Neural progenitor cell (in vitro differentiated cells): Measurements from ENCODE around the gene APOL3.

Experiments
- CTCF ChIP-seq: fragments of 200-600 bp; sonication (generic); IDR thresholded peaks from 2 replicates; pipeline ENCODE4 v1.5.1; 2017; ENCODE audit warnings: antibody characterized with exemption, mild to moderate bottlenecking
- EZH2 ChIP-seq: fragments of 200-600 bp; sonication (generic); IDR thresholded peaks from 2 replicates; pipeline ENCODE4 v1.6.1; 2017; ENCODE audit warnings: antibody characterized with exemption, mild to moderate bottlenecking, moderate library complexity
- EZH2phosphoT487 ChIP-seq: fragments of 200-600 bp; sonication (generic); IDR thresholded peaks from 2 replicates; pipeline ENCODE4 v1.6.1; 2017; ENCODE audit warnings: antibody characterized with exemption

- no peak for TF ChIP-seq CTCF
- TF ChIP-seq EZH2 = no peak
- TF ChIP-seq EZH2phosphoT487 = no peak
Observed at GRCh38 chr22:36136988-36137387, 23.6 kb downstream of the APOL3 start.
